Erythroblast (primary cell): Measurements from ENCODE around the gene PDGFB.

ENCODE experiments used
- GATA1 ChIP-seq: IDR thresholded peaks from 2 replicates; pipeline ENCODE4 v1.6.1; 2011; ENCODE audit warnings: low read depth, mild to moderate bottlenecking, control low read depth, low read length, moderate library complexity
- POLR2A ChIP-seq: IDR thresholded peaks from 2 replicates; pipeline ENCODE4 v1.6.1; 2011; ENCODE audit warnings: mild to moderate bottlenecking, low read length

DNA sequence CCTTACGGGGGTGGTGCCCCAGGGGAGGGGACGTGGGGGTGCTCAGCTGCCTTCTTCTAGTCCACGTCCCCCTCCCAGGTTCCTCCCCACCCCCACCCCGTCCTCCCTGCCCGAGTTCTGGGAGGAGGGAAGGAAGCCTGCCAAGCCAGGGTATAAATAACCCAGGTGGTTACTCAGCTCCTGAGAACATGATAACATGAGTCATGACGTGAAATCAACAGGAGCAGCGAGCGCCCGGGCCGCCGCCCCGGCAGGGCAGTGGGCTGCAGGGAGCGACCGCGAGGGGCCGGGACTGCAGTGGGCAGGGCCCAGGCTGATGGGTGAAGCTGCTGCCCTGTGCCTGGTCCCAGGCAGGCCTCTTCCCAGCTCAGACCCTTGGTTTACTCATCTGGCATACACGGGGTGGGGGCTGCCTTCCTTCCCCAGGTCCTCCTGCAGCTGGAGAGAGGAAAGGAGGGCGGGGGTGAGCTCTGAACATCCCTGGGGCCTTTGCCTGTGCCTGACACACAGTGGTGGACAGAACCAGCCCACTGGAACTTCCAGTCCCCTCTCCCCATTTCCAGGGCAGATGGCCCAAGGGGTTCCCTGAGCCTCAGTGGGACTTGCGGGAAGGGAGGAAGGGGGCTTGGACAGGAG lies 8.8 kb upstream of the PDGFB start:
- TF ChIP-seq POLR2A (no peak), GATA1 (no peak)
